Pancreas (tissue), 10 donors: Measurements from ENCODE around the gene IL18RAP. TPM values are rescaled to one million over a fixed set of nuclear protein-coding genes. Genes with fewer than 3 reads are reported as not detected.

ENCODE experiments used
- ATAC-seq, 4 donors: fragments of 200-7000 bp; cut with Tn5 transposase; one replicate each; pipeline versions ENCODE4 v1.8.0 to v1.9.1; 2020; ENCODE audit warnings: mild to moderate bottlenecking in 4 of 4, moderate library complexity in 4 of 4
- DNase-seq, 6 donors: peaks; one replicate each; pipeline ENCODE4 v3.0.0-alpha.2; 2020
- FAIRE-seq: peaks from 2 replicates; lab custom pipeline; 2012; peaks lifted over from hg19 to GRCh38; lab: Jason Lieb, UNC
- H3K27ac ChIP-seq, 4 donors: fragments of 200-600 bp; sonication (generic); 1 replicate in 3 of 4; 2 replicates in 1 of 4; pipeline versions ENCODE4 v1.5.0 to v1.8.0; 2020
- H3K27me3 ChIP-seq, 4 donors: fragments of 200-600 bp; one replicate each; pipeline ENCODE4 v1.8.0; 2021
- H3K36me3 ChIP-seq, 3 donors: fragments of 200-600 bp; sonication (generic) in 1 of 3; one replicate each; pipeline versions ENCODE4 v1.5.0 to v1.8.0; 2020 to 2021
- H3K4me1 ChIP-seq, 3 donors: fragments of 200-600 bp; one replicate each; pipeline ENCODE4 v1.8.0; 2021
- H3K4me3 ChIP-seq, 4 donors: fragments of 200-600 bp; sonication (generic) in 2 of 4; one replicate each; pipeline versions ENCODE4 v1.5.0 to v1.8.0; 2020 to 2021
- H3K9me3 ChIP-seq, 4 donors: fragments of 200-600 bp; one replicate each; pipeline ENCODE4 v1.8.0; 2021
- WGBS, 2 donors: extraction: QIAGEN DNeasy Blood & Tissue Kit; methylation state at CpG; one replicate each; pipeline ENCODE4 v1.1.7; 2013; 5-methylcytosine and 5-hydroxymethylcytosine counted together
- intact Hi-C, 3 donors: fragments of 100-400 bp; cut with DNase I; formaldehyde crosslinking; loops; one replicate each; pipeline versions ENCODE4 v1.11.1 to v1.14.2; 2022
- polyA plus RNA-seq, 2 donors: library from polyadenylated mRNA; stranded (reverse); fragments of 200-250 nt; gene quantifications; one replicate each; pipeline ENCODE4 v1.2.3, GENCODE V29; 2013
- total RNA-seq, 6 donors: library from RNA; stranded (reverse); fragmentation: NEBNext Ultra II Directional in 4 of 6; extraction: Animal tissue kit (Norgen Biotek cat#: 25700) in 4 of 6; gene quantifications; one replicate each; pipeline versions ENCODE4 v1.2.1 to v1.2.4, GENCODE V29; 2021 to 2023
- TF ChIP-seq, protein P1 (sequence below), 4 donors: fragments of 200-600 bp; sonication (generic) in 3 of 4; IDR thresholded peaks; one replicate each; pipeline versions ENCODE4 v1.5.0 to v1.8.0; 2021; ENCODE audit warnings: antibody characterized with exemption in 4 of 4
- donor health status: healthy with polysubstance abuse.
- donor health status: DM: no; HTN: no; CAD: no; lungs with moderate emphysema.
- donor health status: DM: no; HTN: no; CAD: no.
- donor health status: control.
- donor health status: control.
- donor health status: Bipolar disorder and iron deficiency.
- donor health status: DM: yes; HTN: yes; CAD: no.
- donor health status: DM: no; HTN: no; CAD: no.
- donor health status: DM: no; HTN: no; CAD: no.
- donor health status: DM: yes; HTN: yes; CAD: no.

The IL18RAP gene
- total and polyA plus RNA-seq, 8 donors: 0.11 to 0.61 (median 0.24) TPM

DNA sequence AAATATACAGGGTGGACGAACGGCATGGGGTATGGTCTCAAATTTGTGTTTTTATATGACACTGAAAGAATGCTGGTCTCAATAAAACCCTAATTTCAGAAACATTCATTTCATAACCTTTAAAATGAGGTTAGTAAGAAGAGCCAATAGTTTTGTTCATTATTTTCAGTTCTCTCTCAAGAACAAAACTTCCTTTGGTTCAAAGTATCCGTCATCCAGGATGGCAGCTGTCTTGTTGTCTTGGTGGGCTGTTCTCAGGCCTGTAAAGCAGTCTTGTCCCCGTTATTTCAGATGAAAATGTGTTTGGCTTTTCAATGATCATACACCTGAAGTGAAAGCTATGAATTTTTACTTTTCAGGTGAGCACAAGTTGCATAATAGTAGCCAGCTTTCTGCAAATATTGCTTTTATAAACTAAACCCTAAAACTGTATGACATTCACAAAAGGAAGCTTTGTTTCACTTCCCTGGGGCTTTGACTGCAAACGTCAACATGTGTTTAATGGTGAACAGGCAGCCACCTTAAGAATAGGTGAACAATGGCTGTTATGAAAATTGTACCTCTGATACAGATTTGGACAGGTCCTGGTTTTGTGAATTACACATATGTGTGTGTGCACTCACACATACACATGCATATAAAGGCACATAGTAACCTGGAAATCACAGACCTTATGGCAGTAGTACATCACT is 2.6 kb downstream of the IL18RAP start:
- Histone ChIP-seq H3K36me3 (no peaks in the 10 kb centered on the region), H3K27ac (no peak overlapping the region), H3K4me1 (no peaks in the 10 kb centered on the region), H3K27me3 (no peaks in the 10 kb centered on the region), H3K9me3 (peaks cover 0 to 6% (median 0%) of the 10 kb centered on the region in 4 donors), H3K4me3 (no peak overlapping the region)
- no peak for DNase-seq
- 52 to 58% methylated on average over 5 of the region's 5 CpGs for WGBS, 2 donors
- no peak for FAIRE-seq
- no peak for ATAC-seq
- intact Hi-C loops: no loop called here
- TF ChIP-seq, protein P1, sequence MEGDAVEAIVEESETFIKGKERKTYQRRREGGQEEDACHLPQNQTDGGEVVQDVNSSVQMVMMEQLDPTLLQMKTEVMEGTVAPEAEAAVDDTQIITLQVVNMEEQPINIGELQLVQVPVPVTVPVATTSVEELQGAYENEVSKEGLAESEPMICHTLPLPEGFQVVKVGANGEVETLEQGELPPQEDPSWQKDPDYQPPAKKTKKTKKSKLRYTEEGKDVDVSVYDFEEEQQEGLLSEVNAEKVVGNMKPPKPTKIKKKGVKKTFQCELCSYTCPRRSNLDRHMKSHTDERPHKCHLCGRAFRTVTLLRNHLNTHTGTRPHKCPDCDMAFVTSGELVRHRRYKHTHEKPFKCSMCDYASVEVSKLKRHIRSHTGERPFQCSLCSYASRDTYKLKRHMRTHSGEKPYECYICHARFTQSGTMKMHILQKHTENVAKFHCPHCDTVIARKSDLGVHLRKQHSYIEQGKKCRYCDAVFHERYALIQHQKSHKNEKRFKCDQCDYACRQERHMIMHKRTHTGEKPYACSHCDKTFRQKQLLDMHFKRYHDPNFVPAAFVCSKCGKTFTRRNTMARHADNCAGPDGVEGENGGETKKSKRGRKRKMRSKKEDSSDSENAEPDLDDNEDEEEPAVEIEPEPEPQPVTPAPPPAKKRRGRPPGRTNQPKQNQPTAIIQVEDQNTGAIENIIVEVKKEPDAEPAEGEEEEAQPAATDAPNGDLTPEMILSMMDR (IDR thresholded peaks at IDR 0.05): no peak

DNA sequence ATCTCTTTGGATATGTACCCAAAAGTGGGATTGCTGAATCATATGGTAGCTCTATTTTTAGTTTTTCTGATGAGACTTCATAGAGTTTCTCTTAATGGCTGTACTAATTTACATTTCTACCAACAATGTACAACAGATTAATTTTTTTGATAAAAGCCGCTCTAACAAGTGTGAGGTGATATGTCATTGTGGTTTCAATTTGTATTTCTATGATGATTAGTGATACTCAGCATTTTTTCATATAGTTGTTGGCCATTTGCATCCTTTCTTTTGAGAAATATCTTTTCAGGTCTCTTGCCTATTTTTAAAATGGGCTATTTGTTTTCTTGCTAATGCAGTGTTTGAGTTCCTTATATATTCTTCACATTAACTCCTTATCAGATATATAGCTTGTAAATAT is 4.3 kb downstream of the IL18RAP start:
- H3K27me3 ChIP-seq: no peaks in the 10 kb centered on the region
- 41 to 47% methylated on average over 1 of the region's 1 CpG for WGBS, 2 donors
- ATAC-seq (no peak), FAIRE-seq (no peak), DNase-seq (no peak)
- TF ChIP-seq, protein P1 (IDR thresholded peaks at IDR 0.05): no peak
- no peaks in the 10 kb centered on the region for H3K36me3 ChIP-seq
- H3K9me3 ChIP-seq: peaks cover 0 to 6% (median 0%) of the 10 kb centered on the region in 4 donors
- no peak overlapping the region for H3K4me3 ChIP-seq
- no peaks in the 10 kb centered on the region for H3K4me1 ChIP-seq
- intact Hi-C loops: no loop called here
- H3K27ac ChIP-seq: no peak overlapping the region

DNA sequence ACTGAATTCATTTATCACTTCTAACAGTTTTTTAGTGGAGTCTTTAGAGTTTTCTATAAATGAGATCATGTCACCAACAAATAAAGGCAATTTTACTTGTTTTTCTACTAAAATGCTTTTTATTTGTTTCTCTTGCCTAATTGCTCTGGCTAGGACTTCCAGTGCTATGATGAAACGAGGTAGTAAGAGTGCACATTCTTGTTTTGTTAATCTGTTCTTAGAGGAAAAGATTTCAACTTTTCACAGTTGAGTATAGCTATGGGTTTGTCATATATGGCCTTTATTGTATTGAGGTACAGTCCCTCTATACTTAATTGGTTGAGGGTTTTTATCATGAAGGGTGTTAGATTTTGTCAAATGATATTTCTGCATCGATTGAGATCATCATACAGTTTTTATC is 5.6 kb downstream of the IL18RAP start:
- H3K27ac ChIP-seq: no peak overlapping the region
- intact Hi-C loops: no loop called here
- H3K36me3 ChIP-seq: no peaks in the 10 kb centered on the region
- DNase-seq (no peak), FAIRE-seq (no peak), ATAC-seq (no peak)
- TF ChIP-seq, protein P1 (IDR thresholded peaks at IDR 0.05): no peak
- no peaks in the 10 kb centered on the region for H3K4me1 ChIP-seq
- WGBS, 2 donors: 50 to 62% methylated on average over 2 of the region's 2 CpGs
- H3K9me3 ChIP-seq: peaks cover 0 to 6% (median 0%) of the 10 kb centered on the region in 4 donors
- no peak overlapping the region for H3K4me3 ChIP-seq
- no peaks in the 10 kb centered on the region for H3K27me3 ChIP-seq

DNA sequence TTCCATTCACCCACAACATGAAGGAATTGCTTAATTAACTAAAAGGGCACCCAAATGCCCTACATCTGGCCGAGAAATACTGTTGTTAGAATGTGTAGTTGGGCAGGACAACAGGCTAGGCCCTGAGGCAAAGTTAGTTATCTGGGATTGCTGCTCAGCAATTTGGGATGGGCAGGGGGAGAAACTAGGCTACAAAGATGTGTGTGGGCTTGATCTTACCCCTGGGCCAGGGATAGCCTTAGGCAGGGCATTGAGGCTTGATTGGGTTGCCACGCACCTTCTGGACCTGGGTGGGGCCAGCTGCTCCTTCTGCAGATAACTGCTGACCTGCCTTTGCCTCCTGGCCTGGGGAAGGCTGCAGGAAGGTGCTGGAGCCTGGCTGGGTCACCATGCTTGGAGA is 9.4 kb downstream of the IL18RAP start:
- intact Hi-C loops: no loop called here
- H3K27ac ChIP-seq: no peak overlapping the region
- no peak overlapping the region for H3K4me3 ChIP-seq
- H3K4me1 ChIP-seq: no peaks in the 10 kb centered on the region
- no peak for ATAC-seq
- no peaks in the 10 kb centered on the region for H3K27me3 ChIP-seq
- no peak for FAIRE-seq
- no peak for DNase-seq
- TF ChIP-seq, protein P1 (IDR thresholded peaks at IDR 0.05): no peak
- WGBS, 2 donors: 82 to 84% methylated on average over 2 of the region's 2 CpGs
- H3K36me3 ChIP-seq: no peaks in the 10 kb centered on the region
- peaks cover 0 to 6% (median 0%) of the 10 kb centered on the region in 4 donors for H3K9me3 ChIP-seq

DNA sequence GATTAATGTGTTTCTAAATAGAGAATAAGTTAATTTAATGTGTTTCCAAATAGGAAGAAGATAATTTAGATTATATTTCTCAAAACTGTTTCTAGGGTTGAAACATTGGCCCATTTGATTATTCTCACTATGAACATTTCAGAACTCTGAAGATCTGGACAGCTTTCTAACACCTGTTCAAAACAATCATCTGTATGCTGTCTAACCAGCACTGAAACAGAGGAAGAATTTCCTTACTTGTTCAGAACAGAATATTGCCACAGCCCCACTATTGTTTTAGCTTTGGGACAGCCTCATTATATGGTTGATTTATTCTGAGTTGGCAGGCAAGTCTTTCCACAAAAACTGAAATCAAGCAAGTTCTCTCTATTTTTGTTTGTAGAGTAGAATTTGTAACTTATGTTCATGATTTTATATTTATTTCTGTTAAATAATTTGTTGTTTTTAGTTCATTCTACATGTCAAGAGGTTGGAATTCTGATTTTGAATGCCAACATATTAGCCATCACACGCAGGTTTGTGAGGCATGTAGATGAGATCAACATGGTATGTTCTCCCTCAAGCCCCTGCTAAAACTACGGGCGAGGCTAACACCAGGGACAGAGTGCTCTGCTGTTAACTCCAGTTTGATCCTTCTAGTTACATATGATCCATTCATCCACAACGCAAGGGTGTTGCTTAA is 11.2 kb downstream of the IL18RAP start:
- H3K27ac ChIP-seq: no peak overlapping the region
- intact Hi-C loops: no loop called here
- no peaks in the 10 kb centered on the region for H3K36me3 ChIP-seq
- TF ChIP-seq, protein P1 (IDR thresholded peaks at IDR 0.05): no peak
- no peaks in the 10 kb centered on the region for H3K9me3 ChIP-seq
- no peaks in the 10 kb centered on the region for H3K4me1 ChIP-seq
- no peaks in the 10 kb centered on the region for H3K27me3 ChIP-seq
- ATAC-seq (no peak), FAIRE-seq (no peak), DNase-seq (no peak)
- WGBS, 2 donors: 83 to 91% methylated on average over 4 of the region's 4 CpGs
- no peak overlapping the region for H3K4me3 ChIP-seq
